Measurements from ENCODE around the gene SERPINB3. TPM values are rescaled to one million over a fixed set of nuclear protein-coding genes. Genes with fewer than 3 reads are reported as not detected.

Gene SERPINB3
- total and polyA plus RNA-seq, 4 donors: 0.05 TPM; not detected in 3

DNA sequence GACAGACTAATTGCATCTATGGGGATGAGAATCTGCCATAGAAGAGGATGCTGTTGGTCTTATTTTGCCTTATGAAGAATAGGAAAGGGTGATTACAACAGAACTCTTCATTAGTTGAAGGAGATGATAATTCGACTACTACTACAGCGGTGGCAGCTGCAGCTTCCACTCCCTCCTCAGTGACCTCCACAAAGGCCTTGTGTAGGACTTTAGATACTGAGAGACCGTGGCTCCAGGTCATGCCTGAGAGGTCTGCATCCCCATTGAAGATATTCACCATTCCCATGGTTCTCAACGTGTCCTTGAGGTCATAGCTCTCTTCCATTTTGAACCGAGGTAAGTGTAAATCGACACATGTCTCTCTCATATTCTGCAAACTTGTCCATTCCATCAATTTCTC, 24.0 kb downstream of the SERPINB3 start:
- no peaks in the 10 kb centered on the region for H3K36me3 ChIP-seq (ENCODE audit: control insufficient read depth in 4 of 4, insufficient read depth in 3 of 4, low read depth in 1 of 4, low read length in 3 of 4)
- WGBS: 87% methylated on average over 6 of the region's 6 CpGs
- no peak overlapping the region for H3K9ac ChIP-seq (ENCODE audit: low read depth in 1 of 2, low read length in 2 of 2)
- H3K4me1 ChIP-seq (ENCODE audit: control insufficient read depth in 4 of 4, insufficient read depth in 4 of 4, low read length in 3 of 4): no peaks in the 10 kb centered on the region
- DNase-seq (ENCODE audit: low spot score): no peak
- no peaks in the 10 kb centered on the region for H3K9me3 ChIP-seq (ENCODE audit: control insufficient read depth in 4 of 4, low read length in 3 of 4)
- H3K4me3 ChIP-seq (ENCODE audit: low read depth in 1 of 3, low read length in 3 of 3): no peak overlapping the region
- no peak overlapping the region for H3K27ac ChIP-seq (ENCODE audit: low read depth in 1 of 2, low read length in 2 of 2)
- TF ChIP-seq NR2F2 (IDR thresholded peaks at IDR 0.05): no peak
- TF ChIP-seq, protein P1, sequence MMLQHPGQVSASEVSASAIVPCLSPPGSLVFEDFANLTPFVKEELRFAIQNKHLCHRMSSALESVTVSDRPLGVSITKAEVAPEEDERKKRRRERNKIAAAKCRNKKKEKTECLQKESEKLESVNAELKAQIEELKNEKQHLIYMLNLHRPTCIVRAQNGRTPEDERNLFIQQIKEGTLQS (IDR thresholded peaks at IDR 0.05): no peak
- TF ChIP-seq EGR1 (IDR thresholded peaks at IDR 0.05; ENCODE audit: low read depth in 2 of 2): no peak
- TF ChIP-seq, protein P2, sequence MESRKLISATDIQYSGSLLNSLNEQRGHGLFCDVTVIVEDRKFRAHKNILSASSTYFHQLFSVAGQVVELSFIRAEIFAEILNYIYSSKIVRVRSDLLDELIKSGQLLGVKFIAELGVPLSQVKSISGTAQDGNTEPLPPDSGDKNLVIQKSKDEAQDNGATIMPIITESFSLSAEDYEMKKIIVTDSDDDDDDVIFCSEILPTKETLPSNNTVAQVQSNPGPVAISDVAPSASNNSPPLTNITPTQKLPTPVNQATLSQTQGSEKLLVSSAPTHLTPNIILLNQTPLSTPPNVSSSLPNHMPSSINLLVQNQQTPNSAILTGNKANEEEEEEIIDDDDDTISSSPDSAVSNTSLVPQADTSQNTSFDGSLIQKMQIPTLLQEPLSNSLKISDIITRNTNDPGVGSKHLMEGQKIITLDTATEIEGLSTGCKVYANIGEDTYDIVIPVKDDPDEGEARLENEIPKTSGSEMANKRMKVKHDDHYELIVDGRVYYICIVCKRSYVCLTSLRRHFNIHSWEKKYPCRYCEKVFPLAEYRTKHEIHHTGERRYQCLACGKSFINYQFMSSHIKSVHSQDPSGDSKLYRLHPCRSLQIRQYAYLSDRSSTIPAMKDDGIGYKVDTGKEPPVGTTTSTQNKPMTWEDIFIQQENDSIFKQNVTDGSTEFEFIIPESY (IDR thresholded peaks at IDR 0.05): no peak
- TF ChIP-seq TAF1 (conservative IDR thresholded peaks at IDR 0.05): no peak
- no peak for TF ChIP-seq SP1 (IDR thresholded peaks at IDR 0.05)
- no peak for TF ChIP-seq FOXA2 (IDR thresholded peaks at IDR 0.05)
- TF ChIP-seq FOXA1 (IDR thresholded peaks at IDR 0.05): no peak
- TF ChIP-seq, protein P3, sequence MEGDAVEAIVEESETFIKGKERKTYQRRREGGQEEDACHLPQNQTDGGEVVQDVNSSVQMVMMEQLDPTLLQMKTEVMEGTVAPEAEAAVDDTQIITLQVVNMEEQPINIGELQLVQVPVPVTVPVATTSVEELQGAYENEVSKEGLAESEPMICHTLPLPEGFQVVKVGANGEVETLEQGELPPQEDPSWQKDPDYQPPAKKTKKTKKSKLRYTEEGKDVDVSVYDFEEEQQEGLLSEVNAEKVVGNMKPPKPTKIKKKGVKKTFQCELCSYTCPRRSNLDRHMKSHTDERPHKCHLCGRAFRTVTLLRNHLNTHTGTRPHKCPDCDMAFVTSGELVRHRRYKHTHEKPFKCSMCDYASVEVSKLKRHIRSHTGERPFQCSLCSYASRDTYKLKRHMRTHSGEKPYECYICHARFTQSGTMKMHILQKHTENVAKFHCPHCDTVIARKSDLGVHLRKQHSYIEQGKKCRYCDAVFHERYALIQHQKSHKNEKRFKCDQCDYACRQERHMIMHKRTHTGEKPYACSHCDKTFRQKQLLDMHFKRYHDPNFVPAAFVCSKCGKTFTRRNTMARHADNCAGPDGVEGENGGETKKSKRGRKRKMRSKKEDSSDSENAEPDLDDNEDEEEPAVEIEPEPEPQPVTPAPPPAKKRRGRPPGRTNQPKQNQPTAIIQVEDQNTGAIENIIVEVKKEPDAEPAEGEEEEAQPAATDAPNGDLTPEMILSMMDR (IDR thresholded peaks at IDR 0.05; ENCODE audit: low read depth, low read length, missing input control): no peak
- no peak for TF ChIP-seq GABPA (IDR thresholded peaks at IDR 0.05 in 1 of 2, conservative IDR thresholded peaks at IDR 0.05 in 1 of 2)
- no peaks in the 10 kb centered on the region for H3K27me3 ChIP-seq (ENCODE audit: control insufficient read depth in 4 of 4, insufficient read depth in 4 of 4, low read length in 3 of 4)

DNA sequence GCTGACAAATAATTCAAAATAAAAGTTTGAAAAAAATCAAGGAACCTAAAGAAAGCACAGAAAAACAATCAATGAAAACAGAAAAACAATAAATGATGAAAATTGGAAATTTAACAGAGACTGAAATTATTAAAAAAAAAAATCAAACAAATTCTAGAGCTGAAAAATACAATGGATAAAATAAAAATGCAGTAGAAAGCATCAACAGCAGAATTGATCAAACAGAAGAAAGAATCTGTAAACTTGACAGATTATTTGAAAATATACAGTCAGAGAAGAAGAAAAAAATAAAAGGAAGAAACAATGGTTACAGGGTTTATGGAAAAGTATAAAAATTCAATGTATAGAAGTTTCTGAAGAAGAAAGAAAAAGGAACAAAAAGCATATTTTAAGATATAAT, 33.9 kb downstream of the SERPINB3 start:
- Histone ChIP-seq H3K36me3 (ENCODE audit: control insufficient read depth in 4 of 4, insufficient read depth in 3 of 4, low read depth in 1 of 4, low read length in 3 of 4) (no peaks in the 10 kb centered on the region), H3K27me3 (ENCODE audit: control insufficient read depth in 4 of 4, insufficient read depth in 4 of 4, low read length in 3 of 4) (no peaks in the 10 kb centered on the region), H3K9ac (ENCODE audit: low read depth in 1 of 2, low read length in 2 of 2) (no peak overlapping the region), H3K4me1 (ENCODE audit: control insufficient read depth in 4 of 4, insufficient read depth in 4 of 4, low read length in 3 of 4) (no peaks in the 10 kb centered on the region), H3K4me3 (ENCODE audit: low read depth in 1 of 3, low read length in 3 of 3) (no peak overlapping the region), H3K27ac (ENCODE audit: low read depth in 1 of 2, low read length in 2 of 2) (no peak overlapping the region), H3K9me3 (ENCODE audit: control insufficient read depth in 4 of 4, low read length in 3 of 4) (peaks cover 3 to 13% (median 9%) of the 10 kb centered on the region in 4 donors)
- DNase-seq (ENCODE audit: low spot score): no peak
- TF ChIP-seq, protein P2 (IDR thresholded peaks at IDR 0.05): no peak
- TF ChIP-seq FOXA2 (IDR thresholded peaks at IDR 0.05): no peak
- no peak for TF ChIP-seq RAD21 (IDR thresholded peaks at IDR 0.05)
- no peak for TF ChIP-seq GABPA (IDR thresholded peaks at IDR 0.05 in 1 of 2, conservative IDR thresholded peaks at IDR 0.05 in 1 of 2)
- TF ChIP-seq FOXA1 (IDR thresholded peaks at IDR 0.05): no peak
- no peak for TF ChIP-seq JUND (IDR thresholded peaks at IDR 0.05)
- no peak for TF ChIP-seq TAF1 (conservative IDR thresholded peaks at IDR 0.05)
- no peak for TF ChIP-seq RXRA (IDR thresholded peaks at IDR 0.05)
- TF ChIP-seq, protein P1 (IDR thresholded peaks at IDR 0.05): no peak

Data from liver (tissue), 9 donors.